SU-DHL-6 (cell line): ENCODE results near the gene CLINT1.

Experiments
- H2AFZ ChIP-seq: fragments of 200-600 bp; sonication (generic); 2 replicates; pipeline ENCODE4 v1.6.1; 2014; ENCODE audit warnings: low read depth, mild to moderate bottlenecking, moderate library complexity, mixed read lengths, antibody characterized with exemption, low read length; ENCODE audit not compliant: severe bottlenecking
- H3F3A ChIP-seq: fragments of 200-600 bp; shearing (Covaris generic); 2 replicates; pipeline ENCODE4 v1.6.0; 2016; ENCODE audit warnings: antibody characterized with exemption, mild to moderate bottlenecking; ENCODE audit not compliant: insufficient read depth
- H3K27ac ChIP-seq: fragments of 200-600 bp; sonication (generic); 2 replicates; pipeline ENCODE4 v1.5.1; 2016; ENCODE audit warnings: low read depth, mild to moderate bottlenecking, low read length, moderate library complexity, mixed read lengths
- H3K27me3 ChIP-seq: fragments of 200-600 bp; sonication (generic), shearing (Covaris generic); 2 replicates; pipeline ENCODE4 v1.6.0; 2014; ENCODE audit warnings: mild to moderate bottlenecking, low read length
- H3K36me3 ChIP-seq: fragments of 200-600 bp; sonication (generic); 2 replicates; pipeline ENCODE4 v1.6.1; 2014; ENCODE audit warnings: mild to moderate bottlenecking, low read length, mixed read lengths
- H3K4me2 ChIP-seq: fragments of 300-600, 200-600 bp; shearing (Covaris generic), sonication (generic); 2 replicates; pipeline ENCODE4 v1.6.0; 2014; ENCODE audit warnings: low read length, low read depth, mild to moderate bottlenecking; ENCODE audit not compliant: poor library complexity, severe bottlenecking
- H3K4me3 ChIP-seq: fragments of 200-600 bp; sonication (generic); 2 replicates; pipeline ENCODE4 v1.5.1; 2014; ENCODE audit warnings: antibody characterized with exemption, low read length, mild to moderate bottlenecking, mixed read lengths; ENCODE audit not compliant: insufficient read depth, poor library complexity, severe bottlenecking
- H3K79me2 ChIP-seq: fragments of 200-600 bp; sonication (generic); 2 replicates; pipeline ENCODE4 v1.6.1; 2014; ENCODE audit warnings: mild to moderate bottlenecking, low read length, moderate library complexity; ENCODE audit not compliant: insufficient read depth
- H3K9ac ChIP-seq: fragments of 200-600 bp; sonication (generic); 2 replicates; pipeline ENCODE4 v1.7.0; 2014; ENCODE audit warnings: mild to moderate bottlenecking, low read length
- H3K9me2 ChIP-seq: fragments of 200-600 bp; sonication (generic); replicated peaks from 2 replicates; pipeline ENCODE4 v1.6.1; 2014; ENCODE audit warnings: low read length; ENCODE audit not compliant: insufficient read depth
- H3K9me3 ChIP-seq: fragments of 200-600 bp; sonication (generic); 2 replicates; pipeline ENCODE4 v1.6.1; 2014; ENCODE audit warnings: low read length, mixed read lengths; ENCODE audit not compliant: insufficient read depth
- H4K20me1 ChIP-seq: fragments of 200-600 bp; sonication (generic); 2 replicates; pipeline ENCODE4 v1.6.1; 2014; ENCODE audit warnings: low read depth, mild to moderate bottlenecking, antibody characterized with exemption, low read length, moderate library complexity, mixed read lengths
- EZH2phosphoT487 ChIP-seq: fragments of 200-600 bp; sonication (generic), shearing (Covaris generic); conservative IDR thresholded peaks from 2 replicates; pipeline ENCODE4 v1.6.1; 2018; ENCODE audit warnings: mild to moderate bottlenecking, antibody characterized with exemption, low read length, moderate library complexity, mixed read lengths
- TF ChIP-seq, protein P1 (sequence below): fragments of 200-600 bp; sonication (generic); IDR thresholded peaks from one replicate; pipeline ENCODE4 v1.5.1; 2017; ENCODE audit warnings: antibody characterized with exemption, mild to moderate bottlenecking, low read length, moderate library complexity; ENCODE audit not compliant: insufficient read depth, poor library complexity, severe bottlenecking

CLINT1 gene

GRCh38 chr5:157772127-157772526, 86.8 kb downstream of the CLINT1 start:
- Histone ChIP-seq H3F3A (no peaks in the 10 kb centered on the region), H3K79me2 (no peaks in the 10 kb centered on the region), H3K4me2 (no peak overlapping the region), H3K4me3 (no peak overlapping the region), H3K36me3 (no peaks in the 10 kb centered on the region), H3K9me2 (no peaks in the 10 kb centered on the region), H3K27ac (no peak overlapping the region), H4K20me1 (no peaks in the 10 kb centered on the region), H3K9ac (no peak overlapping the region), H3K9me3 (no peaks in the 10 kb centered on the region), H2AFZ (no peak overlapping the region), H3K27me3 (no peaks in the 10 kb centered on the region)
- TF ChIP-seq, protein P1, sequence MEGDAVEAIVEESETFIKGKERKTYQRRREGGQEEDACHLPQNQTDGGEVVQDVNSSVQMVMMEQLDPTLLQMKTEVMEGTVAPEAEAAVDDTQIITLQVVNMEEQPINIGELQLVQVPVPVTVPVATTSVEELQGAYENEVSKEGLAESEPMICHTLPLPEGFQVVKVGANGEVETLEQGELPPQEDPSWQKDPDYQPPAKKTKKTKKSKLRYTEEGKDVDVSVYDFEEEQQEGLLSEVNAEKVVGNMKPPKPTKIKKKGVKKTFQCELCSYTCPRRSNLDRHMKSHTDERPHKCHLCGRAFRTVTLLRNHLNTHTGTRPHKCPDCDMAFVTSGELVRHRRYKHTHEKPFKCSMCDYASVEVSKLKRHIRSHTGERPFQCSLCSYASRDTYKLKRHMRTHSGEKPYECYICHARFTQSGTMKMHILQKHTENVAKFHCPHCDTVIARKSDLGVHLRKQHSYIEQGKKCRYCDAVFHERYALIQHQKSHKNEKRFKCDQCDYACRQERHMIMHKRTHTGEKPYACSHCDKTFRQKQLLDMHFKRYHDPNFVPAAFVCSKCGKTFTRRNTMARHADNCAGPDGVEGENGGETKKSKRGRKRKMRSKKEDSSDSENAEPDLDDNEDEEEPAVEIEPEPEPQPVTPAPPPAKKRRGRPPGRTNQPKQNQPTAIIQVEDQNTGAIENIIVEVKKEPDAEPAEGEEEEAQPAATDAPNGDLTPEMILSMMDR = no peak
- TF ChIP-seq EZH2phosphoT487 = no peak

- H3K9me2 ChIP-seq = no peaks in the 10 kb centered on the region
- no peak overlapping the region for H2AFZ ChIP-seq
- H3K9me3 ChIP-seq = no peaks in the 10 kb centered on the region
- no peaks in the 10 kb centered on the region for H3F3A ChIP-seq
- no peaks in the 10 kb centered on the region for H3K79me2 ChIP-seq
- no peak overlapping the region for H3K9ac ChIP-seq
- H3K36me3 ChIP-seq = no peaks in the 10 kb centered on the region
- no peaks in the 10 kb centered on the region for H4K20me1 ChIP-seq
- H3K4me3 ChIP-seq = no peak overlapping the region
- no peaks in the 10 kb centered on the region for H3K27me3 ChIP-seq
- H3K27ac ChIP-seq = no peak overlapping the region
- H3K4me2 ChIP-seq = no peak overlapping the region
- TF ChIP-seq, protein P1 = no peak
- no peak for TF ChIP-seq EZH2phosphoT487
These were observed 88.3 kb downstream of the CLINT1 start for GRCh38 chr5:157770665-157771064.

- TF ChIP-seq, protein P1 = no peak
- TF ChIP-seq EZH2phosphoT487 = no peak
- no peaks in the 10 kb centered on the region for H3K36me3 ChIP-seq
- no peak overlapping the region for H3K9ac ChIP-seq
- H3K9me2 ChIP-seq = no peaks in the 10 kb centered on the region
- H3K79me2 ChIP-seq = no peaks in the 10 kb centered on the region
- H3K4me3 ChIP-seq = no peak overlapping the region
- no peak overlapping the region for H3K4me2 ChIP-seq
- H3K27me3 ChIP-seq = no peaks in the 10 kb centered on the region
- no peaks in the 10 kb centered on the region for H4K20me1 ChIP-seq
- H3K27ac ChIP-seq = no peak overlapping the region
- no peak overlapping the region for H2AFZ ChIP-seq
- no peaks in the 10 kb centered on the region for H3K9me3 ChIP-seq
- no peaks in the 10 kb centered on the region for H3F3A ChIP-seq
These were observed 91.3 kb downstream of the CLINT1 start for GRCh38 chr5:157767689-157768088.
